WTC11 (cell line): ENCODE data around the gene PARP2. TPM values are rescaled to one million over a fixed set of nuclear protein-coding genes. Genes with fewer than 3 reads are reported as not detected.

ENCODE experiments used
- ATAC-seq: fragments of 200-7000 bp; cut with Tn5 transposase; 2 replicates; pipeline ENCODE4 v1.10.0; 2021; ENCODE audit warnings: mild to moderate bottlenecking, moderate library complexity
- CTCF ChIA-PET: fragments of 300-600 bp; sonication (Branson Sonifier 250); formaldehyde crosslinking; loops from one replicate; lab custom pipeline; 2021; ENCODE audit warnings: antibody characterized with exemption; lab: Charles Lee
- POLR2A ChIA-PET: fragments of 350-600 bp; sonication (Branson Sonifier 250); formaldehyde crosslinking; loops from one replicate; lab custom pipeline; 2021; ENCODE audit warnings: antibody characterized with exemption; lab: Charles Lee
- DNase-seq: peaks from one replicate; pipeline ENCODE4 v3.0.0; 2021; ENCODE audit warnings: low spot score
- H3K27ac Mint-ChIP-seq: 2 replicates; pipeline ENCODE4 v1.8.0; 2021; ENCODE audit warnings: mixed read lengths
- H3K27me3 Mint-ChIP-seq: 2 replicates; pipeline ENCODE4 v1.8.0; 2021; ENCODE audit warnings: low read depth, mild to moderate bottlenecking, moderate library complexity, mixed read lengths
- H3K36me3 Mint-ChIP-seq: 2 replicates; pipeline ENCODE4 v1.8.0; 2021; ENCODE audit warnings: mixed read lengths
- H3K4me1 Mint-ChIP-seq: 2 replicates; pipeline ENCODE4 v1.8.0; 2022; ENCODE audit warnings: mixed read lengths
- H3K4me3 Mint-ChIP-seq: 2 replicates; pipeline ENCODE4 v1.8.0; 2021; ENCODE audit warnings: mild to moderate bottlenecking, moderate library complexity, mixed read lengths
- H3K9me3 Mint-ChIP-seq: 2 replicates; pipeline ENCODE4 v1.8.0; 2021; ENCODE audit warnings: mixed read lengths
- ATF1 ChIP-seq: sonication (generic); formaldehyde crosslinking; IDR thresholded peaks from 2 replicates; pipeline ENCODE4 v1.8.1; 2023; ENCODE audit warnings: mild to moderate bottlenecking, moderate library complexity, missing genetic modification reagents
- CREB1 ChIP-seq: sonication (generic); formaldehyde crosslinking; IDR thresholded peaks from 2 replicates; pipeline ENCODE4 v1.8.0; 2023; ENCODE audit warnings: mild to moderate bottlenecking, missing genetic modification reagents
- E2F1 ChIP-seq: sonication (generic); formaldehyde crosslinking; IDR thresholded peaks from 2 replicates; pipeline ENCODE4 v1.8.0; 2022; ENCODE audit warnings: mild to moderate bottlenecking, missing genetic modification reagents
- ESRRA ChIP-seq: sonication (generic); formaldehyde crosslinking; IDR thresholded peaks from 2 replicates; pipeline ENCODE4 v1.8.1; 2022; ENCODE audit warnings: mild to moderate bottlenecking, missing genetic modification reagents, borderline replicate concordance
- FOXP1 ChIP-seq: sonication (generic); formaldehyde crosslinking; IDR thresholded peaks from 2 replicates; pipeline ENCODE4 v1.8.0; 2022; ENCODE audit warnings: missing genetic modification reagents, mild to moderate bottlenecking, moderate library complexity, borderline replicate concordance
- GTF2I ChIP-seq: fragments of 250-450 bp; sonication (Bioruptor Pico); conservative IDR thresholded peaks from 2 replicates; pipeline ENCODE4 v1.4.0; 2021; ENCODE audit warnings: mild to moderate bottlenecking
- HMGA2 ChIP-seq: fragments of 250-450 bp; sonication (Bioruptor Pico); IDR thresholded peaks from 2 replicates; pipeline ENCODE4 v1.4.0; 2021; ENCODE audit warnings: mild to moderate bottlenecking, moderate library complexity
- MAX ChIP-seq: sonication (generic); formaldehyde crosslinking; IDR thresholded peaks from 2 replicates; pipeline ENCODE4 v1.8.0; 2022; ENCODE audit warnings: mild to moderate bottlenecking, missing genetic modification reagents
- MYBL2 ChIP-seq: sonication (generic); formaldehyde crosslinking; IDR thresholded peaks from 2 replicates; pipeline ENCODE4 v1.8.1; 2023; ENCODE audit warnings: mild to moderate bottlenecking, moderate library complexity, missing genetic modification reagents
- NR2C2 ChIP-seq: sonication (generic); formaldehyde crosslinking; IDR thresholded peaks from 2 replicates; pipeline ENCODE4 v1.8.0; 2022; ENCODE audit warnings: mild to moderate bottlenecking, missing genetic modification reagents
- PREB ChIP-seq: sonication (generic); formaldehyde crosslinking; IDR thresholded peaks from 2 replicates; pipeline ENCODE4 v1.8.1; 2022; ENCODE audit warnings: mild to moderate bottlenecking, missing genetic modification reagents, moderate library complexity, borderline replicate concordance
- PRRX2 ChIP-seq: fragments of 250-450 bp; sonication (Bioruptor Pico); IDR thresholded peaks from 2 replicates; pipeline ENCODE4 v1.8.0; 2021; ENCODE audit warnings: mild to moderate bottlenecking
- RORB ChIP-seq: fragments of 250-450 bp; sonication (Bioruptor Pico); IDR thresholded peaks from 2 replicates; pipeline ENCODE4 v1.9.0; 2021; ENCODE audit warnings: mild to moderate bottlenecking
- SMAD4 ChIP-seq: sonication (generic); formaldehyde crosslinking; IDR thresholded peaks from 2 replicates; pipeline ENCODE4 v1.8.0; 2022; ENCODE audit warnings: mild to moderate bottlenecking, missing genetic modification reagents
- TCF7 ChIP-seq: sonication (generic); formaldehyde crosslinking; IDR thresholded peaks from 2 replicates; pipeline ENCODE4 v1.8.0; 2022; ENCODE audit warnings: mild to moderate bottlenecking, low read depth, missing genetic modification reagents, moderate library complexity
- TEAD1 ChIP-seq: sonication (generic); formaldehyde crosslinking; IDR thresholded peaks from 2 replicates; pipeline ENCODE4 v1.8.0; 2022; ENCODE audit warnings: mild to moderate bottlenecking, missing genetic modification reagents
- TEAD4 ChIP-seq: sonication (generic); formaldehyde crosslinking; IDR thresholded peaks from 2 replicates; pipeline ENCODE4 v1.8.0; 2022; ENCODE audit warnings: mild to moderate bottlenecking, missing genetic modification reagents
- USF1 ChIP-seq: sonication (generic); formaldehyde crosslinking; IDR thresholded peaks from 2 replicates; pipeline ENCODE4 v1.8.0; 2022; ENCODE audit warnings: mild to moderate bottlenecking, missing genetic modification reagents
- ZBTB21 ChIP-seq: sonication (generic); formaldehyde crosslinking; IDR thresholded peaks from 2 replicates; pipeline ENCODE4 v1.8.1; 2023; ENCODE audit warnings: mild to moderate bottlenecking, missing genetic modification reagents, borderline replicate concordance
- ZMAT4 ChIP-seq: fragments of 250-450 bp; sonication (Bioruptor Pico); IDR thresholded peaks from 2 replicates; pipeline ENCODE4 v1.9.0; 2021; ENCODE audit warnings: mild to moderate bottlenecking
- ZNF121 ChIP-seq: sonication (generic); formaldehyde crosslinking; IDR thresholded peaks from 2 replicates; pipeline ENCODE4 v1.8.0; 2023; ENCODE audit warnings: missing genetic modification reagents
- ZNF263 ChIP-seq: sonication (generic); formaldehyde crosslinking; IDR thresholded peaks from 2 replicates; pipeline ENCODE4 v1.8.1; 2022; ENCODE audit warnings: low read depth, mild to moderate bottlenecking, moderate library complexity, missing genetic modification reagents
- ZNF396 ChIP-seq: fragments of 250-450 bp; sonication (Bioruptor Pico); IDR thresholded peaks from 2 replicates; pipeline ENCODE4 v1.8.0; 2021; ENCODE audit warnings: mild to moderate bottlenecking, moderate library complexity, borderline replicate concordance
- ZNF416 ChIP-seq: fragments of 250-450 bp; sonication (Bioruptor Pico); IDR thresholded peaks from 2 replicates; pipeline ENCODE4 v1.9.0; 2021; ENCODE audit warnings: mild to moderate bottlenecking, inconsistent platforms
- total RNA-seq: library from RNA; stranded (reverse); gene quantifications from 3 replicates; pipeline ENCODE4 v1.2.3, GENCODE V29; 2021
- TF ChIP-seq, protein P1 (sequence below): sonication (generic); formaldehyde crosslinking; IDR thresholded peaks from 2 replicates; pipeline ENCODE4 v1.8.1; 2022; ENCODE audit warnings: mild to moderate bottlenecking, moderate library complexity, missing genetic modification reagents
- TF ChIP-seq, protein P2 (sequence below): sonication (generic); formaldehyde crosslinking; IDR thresholded peaks from 2 replicates; pipeline ENCODE4 v1.8.0; 2022; ENCODE audit warnings: mild to moderate bottlenecking, missing genetic modification reagents
- TF ChIP-seq, protein P3 (sequence below): sonication (generic); formaldehyde crosslinking; IDR thresholded peaks from 2 replicates; pipeline ENCODE4 v1.8.1; 2023; ENCODE audit warnings: mild to moderate bottlenecking, moderate library complexity, missing genetic modification reagents
- TF ChIP-seq, protein P4 (sequence below): sonication (generic); formaldehyde crosslinking; IDR thresholded peaks from 2 replicates; pipeline ENCODE4 v1.8.1; 2023; ENCODE audit warnings: mild to moderate bottlenecking, missing genetic modification reagents, moderate library complexity

Gene PARP2
- total RNA-seq, 1 experiment from 2014 or later: 37.1 TPM

GRCh38 chr14:20383636-20384035, 40.2 kb downstream of the PARP2 start:
- peaks cover 36% of the 10 kb centered on the region for H3K36me3 Mint-ChIP-seq
- H3K4me1 Mint-ChIP-seq: peaks cover 6% of the 10 kb centered on the region

DNA sequence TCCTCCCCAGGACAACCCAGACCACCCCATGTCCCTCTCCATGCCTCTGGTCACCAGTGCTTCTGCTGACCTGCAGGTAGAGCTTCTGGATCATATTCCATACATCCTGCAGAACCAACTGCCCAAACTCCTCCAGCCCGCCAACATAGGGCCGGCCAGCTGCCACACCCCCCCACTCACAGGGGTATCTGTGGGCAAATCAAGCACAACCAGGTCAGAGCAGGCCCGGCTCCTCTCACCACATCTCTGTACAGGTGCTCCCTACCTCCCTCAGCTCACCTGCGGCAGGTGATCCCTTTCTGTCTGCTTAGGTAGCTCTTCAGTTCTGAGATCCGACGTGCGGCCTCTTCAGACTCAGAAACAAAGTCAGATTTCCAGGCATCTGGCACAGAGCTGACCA, 40.9 kb downstream of the PARP2 start:
- no peaks in the 10 kb centered on the region for H3K27me3 Mint-ChIP-seq
- ChIA-PET CTCF (no interaction called here), POLR2A (no interaction called here)
- DNase-seq (no peak), ATAC-seq (no peak)
- no peak overlapping the region for H3K27ac Mint-ChIP-seq
- no peaks in the 10 kb centered on the region for H3K9me3 Mint-ChIP-seq
- peaks cover 42% of the 10 kb centered on the region for H3K36me3 Mint-ChIP-seq
- peaks cover 6% of the 10 kb centered on the region for H3K4me1 Mint-ChIP-seq
- H3K4me3 Mint-ChIP-seq: no peak overlapping the region
- TF ChIP-seq TEAD4 (no peak), RORB (CRISPR knock-in tag) (no peak), PRRX2 (CRISPR knock-in tag) (no peak), ESRRA (CRISPR knock-in tag) (no peak), FOXP1 (CRISPR knock-in tag) (no peak), USF1 (no peak), SMAD4 (CRISPR knock-in tag) (no peak), TEAD1 (CRISPR knock-in tag) (no peak), ZNF416 (CRISPR knock-in tag) (no peak), ZMAT4 (CRISPR knock-in tag) (no peak), ZBTB21 (no peak), ZNF263 (no peak), ZNF396 (no peak), TCF7 (CRISPR knock-in tag) (no peak)
- TF ChIP-seq, protein P1, sequence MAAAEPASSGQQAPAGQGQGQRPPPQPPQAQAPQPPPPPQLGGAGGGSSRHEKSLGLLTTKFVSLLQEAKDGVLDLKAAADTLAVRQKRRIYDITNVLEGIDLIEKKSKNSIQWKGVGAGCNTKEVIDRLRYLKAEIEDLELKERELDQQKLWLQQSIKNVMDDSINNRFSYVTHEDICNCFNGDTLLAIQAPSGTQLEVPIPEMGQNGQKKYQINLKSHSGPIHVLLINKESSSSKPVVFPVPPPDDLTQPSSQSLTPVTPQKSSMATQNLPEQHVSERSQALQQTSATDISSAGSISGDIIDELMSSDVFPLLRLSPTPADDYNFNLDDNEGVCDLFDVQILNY (CRISPR knock-in tag): no peak

More at GRCh38 chr14:20383636-20384035, 40.2 kb downstream of the PARP2 start:
- H3K27me3 Mint-ChIP-seq: no peaks in the 10 kb centered on the region
- TF ChIP-seq MYBL2 (CRISPR knock-in tag) (no peak), GTF2I (CRISPR knock-in tag) (no peak), ATF1 (CRISPR knock-in tag) (no peak), E2F1 (CRISPR knock-in tag) (no peak), CREB1 (CRISPR knock-in tag) (no peak), TEAD1 (CRISPR knock-in tag) (no peak), NR2C2 (CRISPR knock-in tag) (no peak), HMGA2 (CRISPR knock-in tag) (no peak), PREB (CRISPR knock-in tag) (no peak), ZNF121 (CRISPR knock-in tag) (no peak), MAX (CRISPR knock-in tag) (no peak)
- TF ChIP-seq, protein P2, sequence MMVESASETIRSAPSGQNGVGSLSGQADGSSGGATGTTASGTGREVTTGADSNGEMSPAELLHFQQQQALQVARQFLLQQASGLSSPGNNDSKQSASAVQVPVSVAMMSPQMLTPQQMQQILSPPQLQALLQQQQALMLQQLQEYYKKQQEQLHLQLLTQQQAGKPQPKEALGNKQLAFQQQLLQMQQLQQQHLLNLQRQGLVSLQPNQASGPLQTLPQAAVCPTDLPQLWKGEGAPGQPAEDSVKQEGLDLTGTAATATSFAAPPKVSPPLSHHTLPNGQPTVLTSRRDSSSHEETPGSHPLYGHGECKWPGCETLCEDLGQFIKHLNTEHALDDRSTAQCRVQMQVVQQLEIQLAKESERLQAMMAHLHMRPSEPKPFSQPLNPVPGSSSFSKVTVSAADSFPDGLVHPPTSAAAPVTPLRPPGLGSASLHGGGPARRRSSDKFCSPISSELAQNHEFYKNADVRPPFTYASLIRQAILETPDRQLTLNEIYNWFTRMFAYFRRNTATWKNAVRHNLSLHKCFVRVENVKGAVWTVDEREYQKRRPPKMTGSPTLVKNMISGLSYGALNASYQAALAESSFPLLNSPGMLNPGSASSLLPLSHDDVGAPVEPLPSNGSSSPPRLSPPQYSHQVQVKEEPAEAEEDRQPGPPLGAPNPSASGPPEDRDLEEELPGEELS (CRISPR knock-in tag): no peak
- TF ChIP-seq, protein P3, sequence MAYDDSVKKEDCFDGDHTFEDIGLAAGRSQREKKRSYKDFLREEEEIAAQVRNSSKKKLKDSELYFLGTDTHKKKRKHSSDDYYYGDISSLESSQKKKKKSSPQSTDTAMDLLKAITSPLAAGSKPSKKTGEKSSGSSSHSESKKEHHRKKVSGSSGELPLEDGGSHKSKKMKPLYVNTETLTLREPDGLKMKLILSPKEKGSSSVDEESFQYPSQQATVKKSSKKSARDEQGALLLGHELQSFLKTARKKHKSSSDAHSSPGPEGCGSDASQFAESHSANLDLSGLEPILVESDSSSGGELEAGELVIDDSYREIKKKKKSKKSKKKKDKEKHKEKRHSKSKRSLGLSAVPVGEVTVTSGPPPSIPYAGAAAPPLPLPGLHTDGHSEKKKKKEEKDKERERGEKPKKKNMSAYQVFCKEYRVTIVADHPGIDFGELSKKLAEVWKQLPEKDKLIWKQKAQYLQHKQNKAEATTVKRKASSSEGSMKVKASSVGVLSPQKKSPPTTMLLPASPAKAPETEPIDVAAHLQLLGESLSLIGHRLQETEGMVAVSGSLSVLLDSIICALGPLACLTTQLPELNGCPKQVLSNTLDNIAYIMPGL (CRISPR knock-in tag): no peak
- TF ChIP-seq, protein P4, sequence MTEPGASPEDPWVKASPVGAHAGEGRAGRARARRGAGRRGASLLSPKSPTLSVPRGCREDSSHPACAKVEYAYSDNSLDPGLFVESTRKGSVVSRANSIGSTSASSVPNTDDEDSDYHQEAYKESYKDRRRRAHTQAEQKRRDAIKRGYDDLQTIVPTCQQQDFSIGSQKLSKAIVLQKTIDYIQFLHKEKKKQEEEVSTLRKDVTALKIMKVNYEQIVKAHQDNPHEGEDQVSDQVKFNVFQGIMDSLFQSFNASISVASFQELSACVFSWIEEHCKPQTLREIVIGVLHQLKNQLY (CRISPR knock-in tag): no peak
- POLR2A ChIA-PET: interaction anchor here (0.5 kb wide), 1 partner anchor 53 kb away, joined by 4 read pairs; no protein-coding TSS in a partner anchor
- no peak overlapping the region for H3K4me3 Mint-ChIP-seq
- no peaks in the 10 kb centered on the region for H3K9me3 Mint-ChIP-seq
- CTCF ChIA-PET: no interaction called here
- DNase-seq (no peak), ATAC-seq (no peak)
- no peak overlapping the region for H3K27ac Mint-ChIP-seq
